NCI-H2227 (cell line): ENCODE data around the gene RPH3AL.
"Not testable (repeated sequence)": the region's sequence is repeated elsewhere in the genome, so short reads cannot be mapped to it uniquely, and the experiment has no call there.

Experiments
- DNase-seq: peaks from one replicate; lab custom pipeline; 2025; ENCODE audit not compliant: unreplicated experiment; lab: John Stamatoyannopoulos, UW

RPH3AL gene

DNA sequence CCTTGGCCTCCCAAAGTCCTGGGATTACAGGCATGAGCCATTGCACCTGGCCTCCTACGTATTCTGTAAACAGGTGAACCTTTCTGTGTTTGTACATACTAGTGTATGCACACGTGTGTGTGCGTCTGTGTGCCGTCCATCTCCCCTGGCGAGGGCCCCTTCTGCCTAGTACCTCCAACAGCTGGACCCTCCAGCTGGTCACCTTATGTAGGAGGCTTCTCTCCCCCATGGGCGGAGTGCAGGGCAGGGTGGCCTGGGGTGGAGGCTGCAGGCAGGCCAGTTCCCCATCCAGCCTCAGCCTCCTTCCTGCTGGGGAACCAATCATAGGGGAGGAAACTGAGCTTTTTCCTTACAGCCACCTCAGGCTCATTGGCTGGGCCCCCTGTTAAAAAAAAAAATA is 146.8 kb downstream of the RPH3AL start:
- no peak for DNase-seq

DNA sequence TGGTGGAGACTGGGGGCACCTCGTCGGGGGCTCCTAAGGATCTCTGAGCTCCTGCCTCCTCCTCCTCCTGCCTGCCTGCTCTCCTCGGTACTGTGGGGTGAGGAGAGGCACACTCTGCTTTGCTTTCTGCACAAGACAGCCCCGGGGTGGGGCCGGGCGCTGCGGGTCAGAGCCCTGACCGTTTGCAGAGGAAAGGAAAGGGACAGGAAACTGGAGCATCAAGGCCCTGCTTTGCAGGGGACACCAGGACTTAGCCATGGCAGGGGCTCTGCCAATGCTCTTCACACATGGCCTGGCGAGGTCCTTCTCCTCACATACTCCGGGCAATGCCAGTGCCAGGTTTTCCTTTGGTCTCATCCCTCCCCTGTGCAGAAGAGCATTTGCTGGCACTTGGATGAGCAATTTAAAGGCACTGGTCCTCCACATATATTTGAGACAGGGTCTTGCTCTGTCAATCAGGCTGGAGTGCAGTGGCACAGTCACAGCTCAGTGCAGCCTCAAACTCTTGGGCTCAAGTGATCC is 147.4 kb downstream of the RPH3AL start:
- DNase-seq = peak; percentile 41

- DNase-seq = peak; percentile 41
Observed at GRCh38 chr17:204427-205147, 148.0 kb downstream of the RPH3AL start.

DNA sequence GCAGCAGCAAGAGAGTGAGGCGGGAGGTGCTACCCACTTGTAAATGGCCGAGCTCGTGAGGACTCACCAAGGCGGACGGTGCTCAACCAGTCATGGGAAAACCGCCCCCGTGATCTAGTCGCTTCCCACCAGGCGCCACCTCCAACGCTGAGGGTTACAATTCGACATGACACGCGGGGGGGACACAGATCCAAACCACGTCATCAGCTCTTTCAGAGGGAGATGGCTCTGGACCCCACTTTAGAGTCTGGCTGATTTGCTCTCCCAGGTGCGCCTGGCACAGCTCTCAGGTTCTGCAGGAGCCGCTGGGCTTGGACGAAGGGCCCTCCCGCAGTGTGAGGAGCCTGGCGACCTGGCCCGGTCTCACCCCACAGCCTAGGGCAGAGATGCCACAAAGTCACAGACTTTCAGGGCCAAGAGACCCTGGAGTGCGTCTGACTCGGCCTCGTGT is 150.1 kb downstream of the RPH3AL start:
- DNase-seq = no peak

- DNase-seq = not testable (repeated sequence)
Observed at GRCh38 chr17:201736-202135, 150.9 kb downstream of the RPH3AL start.

DNA sequence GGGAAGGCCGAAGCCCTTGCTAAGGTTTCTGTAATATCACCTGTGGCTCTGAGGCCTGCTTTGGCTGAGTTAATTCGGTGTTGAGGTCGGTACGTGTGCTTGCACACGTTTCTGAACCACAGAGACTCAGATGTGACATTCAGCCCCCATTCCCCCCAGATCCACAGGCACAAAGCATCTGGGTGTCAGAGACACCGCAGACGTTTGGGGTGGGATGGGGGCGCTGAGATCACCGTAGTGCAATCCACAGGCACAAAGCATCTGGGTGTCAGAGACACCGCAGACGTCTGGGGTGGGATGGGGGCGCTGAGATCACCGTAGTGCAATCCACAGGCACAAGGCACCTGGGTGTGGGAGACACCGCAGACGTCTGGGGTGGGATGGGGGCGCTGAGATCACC is 151.3 kb downstream of the RPH3AL start:
- not testable (repeated sequence) for DNase-seq

GRCh38 chr17:200586-200985 is 152.0 kb downstream of the RPH3AL start:
- DNase-seq = no peak

- peak; percentile 16 for DNase-seq
Observed at GRCh38 chr17:199806-200545, 152.6 kb downstream of the RPH3AL start.

- DNase-seq = no peak
Observed at GRCh38 chr17:199191-199604, 153.4 kb downstream of the RPH3AL start.

- not testable (repeated sequence) for DNase-seq
Observed at GRCh38 chr17:198225-198624, 154.4 kb downstream of the RPH3AL start.

GRCh38 chr17:197352-197751 is 155.3 kb downstream of the RPH3AL start:
- DNase-seq = no peak

- no peak for DNase-seq
Observed at GRCh38 chr17:194828-195602, 157.6 kb downstream of the RPH3AL start.

DNA sequence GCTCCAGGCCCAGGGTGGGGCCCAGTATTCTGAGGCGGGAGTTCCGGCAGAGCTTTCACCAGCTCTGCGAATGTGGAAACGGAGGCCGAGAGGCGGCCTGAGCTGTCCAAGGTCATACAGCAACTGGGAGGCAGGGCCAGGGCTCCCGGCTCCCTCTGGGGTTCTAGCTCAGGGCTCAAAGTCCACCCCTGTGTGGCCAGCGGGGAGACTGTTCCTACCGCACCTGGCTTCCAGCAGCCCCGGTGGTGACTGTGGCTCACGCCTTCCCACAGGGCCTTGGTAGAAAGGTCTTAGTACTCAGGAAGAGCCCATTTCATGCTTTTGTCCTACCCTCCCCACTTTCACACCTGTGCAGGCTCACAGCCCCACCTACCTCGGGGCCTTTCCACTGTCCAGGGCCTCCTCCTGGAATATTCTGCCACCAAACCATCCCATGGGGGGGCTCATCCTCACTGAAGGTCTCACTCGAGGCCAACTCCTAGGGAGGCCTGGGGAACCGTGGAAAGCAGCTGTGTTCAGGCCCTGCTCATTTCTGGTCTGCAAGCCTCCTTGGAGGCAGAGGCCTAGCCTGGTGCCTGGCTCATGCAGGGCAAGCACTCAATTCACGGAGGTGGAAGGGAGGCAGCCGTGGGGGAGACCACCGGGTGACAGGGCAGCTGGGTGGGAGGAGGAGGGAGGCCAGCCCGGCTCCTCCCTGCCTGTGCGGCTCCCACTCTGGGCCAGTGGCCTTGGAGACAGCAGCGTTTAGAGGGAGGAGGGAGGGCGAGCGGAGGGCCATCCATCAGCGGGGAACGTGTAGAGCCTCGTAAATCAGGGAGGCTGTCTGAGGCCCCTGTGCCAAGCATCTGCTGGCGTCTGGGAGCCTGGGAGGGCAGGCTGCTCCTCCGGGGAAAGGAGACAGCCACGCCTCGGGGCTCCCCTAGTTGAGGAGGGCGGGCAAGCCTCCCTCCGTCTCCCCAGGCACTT is 158.5 kb downstream of the RPH3AL start:
- peak; percentile 45 for DNase-seq

DNA sequence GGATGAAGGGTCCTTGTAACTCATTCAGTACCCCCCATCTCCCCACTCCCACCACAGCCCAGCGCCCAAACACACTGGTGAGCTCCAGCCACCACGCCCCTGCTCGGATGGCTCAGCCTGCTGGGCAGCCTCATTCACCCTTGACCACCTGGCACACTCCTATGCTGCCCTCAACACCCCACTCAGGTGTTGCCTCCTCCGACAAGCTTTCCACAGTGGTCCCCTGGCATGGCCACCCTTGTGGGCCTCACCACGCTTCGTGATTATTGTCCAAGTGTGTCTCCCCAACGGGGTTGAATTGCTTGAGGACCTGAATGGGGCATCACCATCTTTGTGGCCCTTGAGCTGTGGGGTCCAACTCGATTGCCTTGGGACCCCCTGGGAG is 159.2 kb downstream of the RPH3AL start:
- DNase-seq = no peak

- no peak for DNase-seq
Observed at GRCh38 chr17:192666-193425, 159.8 kb downstream of the RPH3AL start.

DNA sequence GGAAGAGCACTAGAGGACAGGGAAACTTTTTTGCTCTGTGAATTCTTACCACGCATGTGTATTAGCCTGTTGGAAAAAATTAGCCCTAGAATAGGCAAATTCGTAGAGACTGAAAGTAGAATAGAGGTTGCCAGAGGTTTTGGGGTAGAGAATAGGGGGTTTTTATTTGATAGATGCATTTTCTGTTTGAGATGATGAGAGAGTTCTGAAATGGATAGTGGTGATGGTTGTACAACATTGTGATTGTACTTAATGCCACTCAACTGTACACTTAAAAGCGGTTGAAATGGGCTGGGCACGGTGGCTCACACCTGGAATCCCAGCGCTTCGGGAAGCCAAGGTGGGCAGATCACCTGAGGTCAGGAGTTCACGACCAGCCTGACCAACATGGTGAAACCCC is 163.2 kb downstream of the RPH3AL start:
- no peak for DNase-seq

GRCh38 chr17:187130-187529 is 165.5 kb downstream of the RPH3AL start:
- DNase-seq = no peak

GRCh38 chr17:185445-186138 is 167.0 kb downstream of the RPH3AL start:
- DNase-seq = no peak

DNA sequence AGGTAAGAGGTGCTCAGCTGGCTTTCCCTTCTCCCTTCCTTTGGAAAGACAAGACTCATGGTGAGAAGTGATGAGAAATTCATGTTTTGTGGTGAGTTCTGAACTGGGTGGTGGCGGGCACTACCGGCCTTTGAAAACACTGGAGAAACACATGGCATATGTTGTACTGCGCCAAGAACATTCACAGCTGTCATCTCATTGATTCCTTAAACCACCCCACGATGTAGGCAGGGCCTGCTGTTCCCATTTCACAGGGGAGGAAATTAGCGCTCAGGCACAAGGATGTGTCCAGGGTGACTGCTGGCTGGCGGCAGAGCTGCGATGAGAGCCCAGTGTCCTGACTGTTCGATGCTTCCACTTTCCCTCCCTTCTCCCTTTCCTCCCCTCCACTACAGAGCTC is 169.6 kb downstream of the RPH3AL start:
- DNase-seq = no peak
